Smooth muscle cell of the brain vasculature (primary cell): ENCODE measurements around the gene TBC1D9.

Experiments used
- DNase-seq: peaks from one replicate; pipeline ENCODE4 v3.0.0-alpha.2; 2012; ENCODE audit warnings: low read depth, low spot score

TBC1D9 gene

DNA sequence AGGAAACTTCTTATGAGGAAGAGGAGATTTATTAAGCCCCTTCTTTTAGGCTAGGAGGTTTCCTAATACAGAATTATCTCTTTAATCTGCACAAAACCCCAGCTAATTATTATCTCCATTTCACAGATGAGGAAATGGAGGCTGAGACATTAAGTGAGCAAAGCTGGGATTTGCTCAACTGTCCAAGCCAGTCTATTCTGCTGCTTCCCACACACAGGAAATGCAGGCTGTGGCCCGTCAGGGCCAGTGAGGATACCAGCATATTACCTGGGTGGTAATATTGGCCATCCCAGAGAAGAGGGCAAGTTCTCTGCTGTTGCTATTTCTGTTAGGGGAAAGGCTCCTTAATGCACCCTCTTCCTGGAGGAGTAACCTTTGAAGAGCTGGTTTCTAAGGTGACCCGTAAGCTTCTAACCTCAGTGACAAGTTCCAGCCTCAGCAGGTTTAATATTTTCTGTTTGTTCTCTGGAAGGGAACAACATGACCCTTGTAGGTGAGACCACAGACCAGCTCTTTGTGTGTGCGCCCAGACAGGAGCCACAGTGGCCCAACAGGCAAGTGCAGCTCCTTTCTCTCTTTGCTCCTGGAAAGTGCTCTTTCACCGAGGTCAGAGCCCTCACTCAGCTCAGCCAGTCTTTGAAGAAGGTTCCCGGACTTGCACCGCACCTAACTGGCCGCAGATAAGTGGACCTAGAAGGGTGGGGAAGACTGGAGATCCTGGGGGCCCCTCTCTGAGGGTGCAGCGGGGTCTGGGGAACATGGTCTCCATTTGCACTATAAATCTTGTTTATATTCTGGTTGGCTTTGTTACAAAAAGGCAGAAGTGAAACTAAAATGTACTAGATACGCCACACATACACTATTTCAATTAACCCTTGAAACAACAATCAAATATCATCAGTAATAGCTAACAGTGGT, 35.5 kb downstream of the TBC1D9 start:
- DNase-seq, result no peak

- DNase-seq, result no peak
Observed at GRCh38 chr4:140719686-140720085, 36.5 kb downstream of the TBC1D9 start.

- no peak for DNase-seq
Observed at GRCh38 chr4:140719022-140719421, 37.2 kb downstream of the TBC1D9 start.

DNA sequence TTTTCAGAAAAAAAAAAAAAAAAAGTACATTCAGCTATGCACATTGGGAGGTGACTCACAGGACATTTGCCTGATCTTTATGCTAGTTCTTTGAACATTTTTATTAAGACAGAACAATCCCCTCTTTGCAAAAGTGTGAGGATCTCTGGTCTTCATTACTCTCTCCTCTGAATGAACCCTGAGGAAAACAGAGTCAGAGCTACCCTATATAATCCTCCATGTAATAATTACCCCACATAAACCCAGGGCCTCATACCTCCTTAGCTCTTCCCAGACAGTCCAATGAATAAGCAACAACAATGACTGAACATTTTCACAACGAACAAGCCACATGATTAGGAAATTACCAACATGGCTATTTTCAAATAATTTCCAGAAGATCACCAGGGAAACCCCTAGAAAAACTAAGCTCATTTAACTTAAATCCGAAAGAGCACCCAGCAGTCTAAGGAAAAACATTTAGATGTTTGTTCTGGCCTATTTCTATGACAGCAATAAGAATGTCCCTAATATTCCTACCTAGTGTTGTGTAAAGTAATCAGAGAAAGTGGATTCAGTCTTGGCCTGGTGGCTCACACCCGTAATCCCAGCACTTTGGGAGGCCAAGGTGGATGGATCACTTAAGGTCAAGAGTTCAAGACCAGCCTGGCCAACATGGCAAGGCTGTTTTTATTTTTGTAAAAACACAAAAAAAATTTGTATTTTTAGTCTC, 37.8 kb downstream of the TBC1D9 start:
- no peak for DNase-seq

DNA sequence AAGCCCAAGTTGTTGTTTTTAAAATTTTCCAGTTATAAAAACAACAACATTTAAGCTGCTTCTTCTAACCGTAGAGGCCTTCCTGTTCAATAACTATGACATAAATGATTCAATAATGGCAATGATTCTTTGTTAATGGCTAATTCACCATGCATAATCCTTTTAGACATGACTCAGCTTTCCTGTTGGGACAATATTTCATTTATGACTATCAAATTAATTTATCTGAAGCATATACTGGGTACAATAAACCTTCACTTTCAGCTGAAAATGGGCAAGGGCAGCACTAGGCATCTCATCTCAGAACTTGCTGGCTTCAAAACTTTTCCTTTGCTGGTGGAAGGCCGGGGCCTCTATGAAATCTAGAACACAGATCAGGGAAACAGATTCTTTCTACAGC, 38.9 kb downstream of the TBC1D9 start:
- no peak for DNase-seq

- DNase-seq, result no peak
Observed at GRCh38 chr4:140715119-140715518, 41.1 kb downstream of the TBC1D9 start.

DNA sequence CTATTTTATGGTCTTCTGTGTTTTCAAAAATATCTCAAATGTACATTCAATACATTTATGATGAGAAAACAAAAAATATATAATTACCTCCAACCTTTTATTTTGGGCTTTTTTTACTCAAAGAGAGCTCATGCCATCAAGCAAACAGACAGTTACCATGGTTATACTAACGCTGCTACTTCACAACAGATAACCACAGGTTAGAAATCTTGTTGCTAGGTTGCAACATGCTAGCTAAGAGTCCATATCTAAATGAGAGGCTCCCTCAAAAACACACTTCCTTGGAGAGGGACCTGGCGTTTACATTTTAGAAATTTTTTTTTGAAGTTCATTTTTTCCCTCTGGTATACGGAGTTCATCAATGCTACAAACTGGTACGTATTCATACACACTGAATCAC, 44.3 kb downstream of the TBC1D9 start:
- DNase-seq, result no peak

DNA sequence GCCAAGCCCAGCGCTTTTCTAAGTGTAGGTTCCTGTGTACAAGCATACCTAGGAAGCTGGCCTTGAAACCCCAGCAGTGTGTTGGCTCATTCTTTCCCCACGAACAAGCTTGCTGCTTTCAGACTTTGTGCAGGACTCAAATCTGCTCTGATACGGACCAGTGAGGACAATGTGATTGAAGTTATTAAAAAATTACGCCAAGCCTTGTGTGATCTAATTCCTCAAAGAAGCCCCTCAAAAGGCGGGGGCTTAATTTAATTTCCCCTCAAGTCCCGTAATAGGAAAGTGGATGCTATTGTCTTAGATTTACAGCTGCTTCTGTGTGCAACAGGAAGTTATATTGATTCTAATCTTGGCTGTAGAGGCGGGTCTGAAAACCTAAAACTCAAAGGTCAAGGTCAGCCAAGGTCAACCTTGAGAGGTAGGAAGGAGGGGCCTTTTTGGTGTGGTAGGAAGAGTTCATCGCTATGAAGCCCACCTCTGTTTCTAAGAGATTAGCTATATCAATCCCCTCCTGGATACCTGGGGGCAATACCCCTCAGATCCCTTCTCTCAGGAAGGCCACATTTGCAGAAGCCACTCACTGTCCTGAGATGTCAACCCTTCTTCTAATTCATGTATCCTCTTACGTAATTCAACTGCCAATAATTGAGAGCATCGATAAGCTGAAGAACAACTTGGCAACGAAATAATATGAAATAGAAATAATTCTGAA, 45.1 kb downstream of the TBC1D9 start:
- no peak for DNase-seq

- no peak for DNase-seq
Observed at GRCh38 chr4:140707325-140707724, 48.9 kb downstream of the TBC1D9 start.

- no peak for DNase-seq
Observed at GRCh38 chr4:140706665-140707064, 49.5 kb downstream of the TBC1D9 start.

GRCh38 chr4:140706276-140706625, 49.9 kb downstream of the TBC1D9 start:
- no peak for DNase-seq

- no peak for DNase-seq
Observed at GRCh38 chr4:140705625-140706275, 50.4 kb downstream of the TBC1D9 start.

DNA sequence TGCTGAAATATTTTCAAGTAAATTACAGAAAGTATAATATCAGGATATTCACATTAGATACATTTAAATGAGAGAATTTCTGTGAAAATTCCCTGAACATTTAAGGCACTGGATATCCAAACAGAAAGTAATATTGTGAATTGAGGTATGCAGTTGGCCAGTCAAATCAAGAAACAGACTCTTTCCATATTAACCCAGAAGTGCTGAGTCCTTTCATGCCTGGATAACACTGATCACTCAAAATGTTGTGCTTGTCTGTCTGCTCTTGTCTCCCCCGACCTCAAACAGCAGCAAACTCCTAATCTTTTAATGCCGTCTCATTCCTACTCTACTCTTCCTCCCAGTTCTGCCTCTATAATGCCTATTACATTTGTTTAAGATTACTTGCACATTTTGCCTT, 51.2 kb downstream of the TBC1D9 start:
- no peak for DNase-seq

GRCh38 chr4:140704392-140704960, 51.7 kb downstream of the TBC1D9 start:
- no peak for DNase-seq

DNA sequence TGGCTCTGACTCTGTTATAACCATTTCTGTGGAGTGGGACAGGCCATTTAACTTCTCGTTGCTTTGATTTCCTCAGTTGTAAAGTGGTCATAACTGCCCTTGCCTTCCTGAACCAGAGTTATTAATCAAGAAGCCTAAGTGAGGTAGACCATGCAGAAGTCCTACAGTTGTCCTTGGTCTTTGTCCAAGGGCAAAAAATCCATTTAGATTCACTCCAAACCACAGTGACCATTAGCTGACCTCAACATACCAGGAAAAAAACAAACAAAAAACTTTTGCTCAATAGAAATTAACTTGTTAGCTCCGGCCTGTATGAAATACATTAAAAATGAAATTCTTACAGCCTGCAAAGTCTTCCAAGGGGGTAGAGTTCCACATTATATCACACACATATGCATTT, 52.7 kb downstream of the TBC1D9 start:
- DNase-seq, result no peak

DNA sequence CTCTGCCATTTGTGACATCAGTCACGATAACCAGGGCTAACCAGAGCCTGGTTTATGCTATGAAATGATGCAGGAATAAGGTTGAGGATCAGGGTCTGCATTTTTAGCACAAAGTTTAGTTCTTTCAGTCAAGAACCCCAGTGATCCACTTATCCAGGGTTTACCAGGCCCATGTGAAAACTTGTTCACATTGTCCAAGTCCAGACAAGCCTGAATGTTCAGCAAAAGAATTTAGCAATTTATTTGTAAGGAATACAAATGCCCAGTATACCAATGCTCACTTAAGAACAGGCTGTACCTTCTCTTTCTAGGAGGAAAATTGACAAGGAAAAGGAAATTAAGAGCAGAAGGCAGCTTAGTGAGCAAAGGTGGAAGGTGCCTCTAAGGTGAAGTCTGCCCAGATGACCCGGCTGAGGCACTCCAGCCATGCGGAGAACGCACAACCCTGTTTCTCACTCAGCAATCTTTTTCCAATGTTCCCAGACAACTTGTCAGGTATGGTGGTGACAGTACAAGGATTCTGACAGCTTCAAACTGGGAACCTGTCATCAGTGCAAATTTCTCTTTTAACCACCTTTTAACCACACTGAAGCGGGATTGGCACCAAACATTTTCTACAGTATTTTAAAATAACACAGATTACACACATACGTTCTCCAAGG, 54.0 kb downstream of the TBC1D9 start:
- no peak for DNase-seq

DNA sequence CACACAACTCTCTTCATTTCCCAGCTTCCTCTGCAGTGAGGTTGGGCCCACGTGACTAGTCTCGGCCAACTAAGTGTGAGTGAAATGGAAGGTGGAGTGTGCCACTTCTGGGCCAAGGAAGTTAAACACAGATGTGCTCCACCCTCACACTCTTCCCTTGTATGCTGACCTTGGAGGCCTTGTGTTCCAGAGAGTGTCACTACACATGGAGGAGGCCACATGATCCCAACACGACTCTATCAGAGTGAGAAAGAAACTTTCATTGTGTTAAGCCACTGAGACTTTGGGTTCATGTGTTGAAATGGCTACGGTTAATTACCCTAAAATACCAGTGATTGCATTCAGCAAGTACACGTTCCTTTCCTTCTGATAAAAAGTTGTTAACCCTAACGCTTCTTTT, 55.1 kb downstream of the TBC1D9 start:
- no peak for DNase-seq

- DNase-seq, result no peak
Observed at GRCh38 chr4:140697709-140698560, 58.2 kb downstream of the TBC1D9 start.

GRCh38 chr4:140695483-140695882, 60.7 kb downstream of the TBC1D9 start:
- DNase-seq, result no peak

- DNase-seq, result no peak
Observed at GRCh38 chr4:140693562-140693961, 62.6 kb downstream of the TBC1D9 start.
